HG03521 (cell line): ENCODE results near the gene GPANK1.

Experiments used
- ATAC-seq: cut with Tn5 transposase; IDR thresholded peaks from one replicate; pipeline ENCODE4 v1.9.1; 2021; ENCODE audit warnings: mild to moderate bottlenecking, moderate library complexity; ENCODE audit not compliant: unreplicated experiment

GPANK1 gene

GRCh38 chr6:31621991-31622390 is 42.8 kb downstream of the GPANK1 start:
- ATAC-seq = no peak

DNA sequence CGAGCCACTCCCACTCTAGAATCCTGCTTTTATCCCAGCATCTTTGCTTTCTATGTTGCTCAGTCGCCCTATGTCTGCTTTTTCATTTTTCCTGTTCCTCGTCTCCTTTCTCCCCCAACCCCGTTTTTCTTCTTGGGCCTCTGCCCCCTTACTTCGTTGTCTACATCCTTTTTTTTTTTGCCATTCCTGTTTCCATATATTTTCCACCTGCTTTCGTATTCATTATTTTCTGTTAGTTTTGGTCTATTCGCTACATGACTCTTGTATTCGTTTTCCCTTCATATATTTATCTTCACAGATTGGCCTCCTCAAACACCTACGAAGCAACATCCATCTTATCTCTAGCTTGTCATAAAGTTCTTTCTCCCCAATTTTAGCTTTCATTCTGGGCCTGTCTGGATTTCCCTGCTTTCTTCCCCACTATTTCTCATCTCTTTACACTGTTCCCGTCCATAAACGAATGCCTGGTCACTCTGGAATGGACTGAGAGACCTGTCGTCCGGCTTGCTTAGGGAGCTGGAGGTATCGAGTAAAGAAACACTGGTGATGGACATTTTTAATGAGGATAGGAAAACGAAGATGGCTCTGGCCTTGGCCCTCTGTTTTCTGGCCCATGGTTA is 43.4 kb downstream of the GPANK1 start:
- ATAC-seq = no peak

DNA sequence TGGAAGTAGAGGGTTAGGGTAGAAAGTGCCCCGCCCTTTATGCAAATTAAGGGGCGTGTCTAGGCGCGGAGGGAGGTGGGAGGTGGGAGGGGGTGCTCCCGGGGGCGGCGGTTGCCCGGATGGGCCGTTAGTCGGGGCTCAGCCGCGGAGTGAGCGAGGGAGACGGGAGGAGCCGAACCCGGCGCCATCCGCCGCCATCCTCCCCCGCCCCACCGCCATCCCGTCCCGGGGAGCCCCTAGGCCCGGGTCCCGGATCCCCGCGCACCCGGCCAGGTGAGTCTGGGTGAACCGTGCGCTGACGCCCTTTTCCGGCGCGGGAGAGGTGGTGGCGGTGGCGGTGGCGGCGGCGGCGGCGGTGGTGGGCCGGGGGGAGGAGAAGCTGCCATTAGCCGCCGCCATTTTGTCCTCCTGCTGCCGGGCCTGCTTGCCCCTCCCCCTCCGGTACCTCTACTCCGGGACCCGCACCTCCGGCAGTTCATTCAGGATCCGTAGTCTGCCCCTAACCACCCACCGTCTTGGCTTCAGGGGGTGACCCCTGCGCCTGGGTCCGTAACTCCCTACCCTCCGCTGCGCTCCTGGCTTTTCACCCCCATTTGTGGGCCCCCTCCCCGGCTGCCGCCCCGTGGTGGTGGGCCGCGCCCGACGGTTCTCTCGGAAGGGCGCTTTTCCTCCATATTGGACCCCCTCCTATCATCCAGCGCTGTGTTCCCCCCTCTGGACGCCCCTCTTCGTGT is 44.0 kb downstream of the GPANK1 start, which contains the start of gene PRRC2A:
PRRC2A (plus strand) TSS at position 130 of the 734 bp plus-strand sequence. CDS start 2,075 bp downstream, outside the sequence.
- ATAC-seq = peak; percentile 49

DNA sequence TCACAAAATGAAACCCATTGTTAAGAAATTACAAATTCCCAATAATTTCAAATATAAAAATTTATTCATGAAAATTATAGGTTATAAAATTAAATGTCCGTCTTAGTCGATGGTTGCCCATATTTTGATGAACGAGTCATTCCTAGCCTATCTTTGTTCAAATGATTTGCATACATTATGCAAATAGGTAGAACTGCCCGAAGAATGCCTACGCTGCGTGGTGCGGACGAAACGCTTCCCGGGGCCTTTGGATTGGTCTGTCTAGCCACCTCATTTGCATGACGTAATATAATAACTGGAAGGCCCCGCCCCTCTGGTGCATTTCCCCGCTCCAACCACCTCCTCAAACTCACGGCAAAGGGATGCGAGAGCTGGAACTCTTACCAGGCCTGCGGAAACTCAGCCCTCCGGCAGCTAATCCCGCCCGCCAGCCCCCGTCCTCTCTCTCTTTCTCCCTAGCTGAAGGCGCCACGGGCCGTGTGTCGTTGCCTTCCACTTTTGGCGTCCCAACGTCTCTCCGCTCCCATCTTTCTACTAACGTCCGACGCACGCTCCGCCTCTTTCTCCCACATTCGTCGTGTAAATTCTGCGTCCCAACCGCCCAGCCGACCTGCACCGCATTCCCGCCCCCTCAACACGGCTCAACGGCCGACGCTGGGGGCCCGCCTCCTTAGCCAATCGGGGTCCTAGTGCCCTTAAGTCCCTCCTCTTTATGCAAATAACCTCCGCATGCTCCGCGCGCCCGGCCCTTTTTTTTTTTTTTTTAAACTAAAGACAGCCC is 44.8 kb downstream of the GPANK1 start:
- peak; percentile 81 for ATAC-seq

GRCh38 chr6:31617010-31617409 is 47.8 kb downstream of the GPANK1 start:
- ATAC-seq = no peak

- ATAC-seq = no peak
Measured at GRCh38 chr6:31615748-31616147, 49.0 kb downstream of the GPANK1 start.

- no peak for ATAC-seq
Measured at GRCh38 chr6:31614684-31615578, 49.9 kb downstream of the GPANK1 start, which contains the start of gene AIF1. TSS of gene AIF1 (plus strand) at chr6:31615234. CDS start at chr6:31615330, 96 bp downstream.

DNA sequence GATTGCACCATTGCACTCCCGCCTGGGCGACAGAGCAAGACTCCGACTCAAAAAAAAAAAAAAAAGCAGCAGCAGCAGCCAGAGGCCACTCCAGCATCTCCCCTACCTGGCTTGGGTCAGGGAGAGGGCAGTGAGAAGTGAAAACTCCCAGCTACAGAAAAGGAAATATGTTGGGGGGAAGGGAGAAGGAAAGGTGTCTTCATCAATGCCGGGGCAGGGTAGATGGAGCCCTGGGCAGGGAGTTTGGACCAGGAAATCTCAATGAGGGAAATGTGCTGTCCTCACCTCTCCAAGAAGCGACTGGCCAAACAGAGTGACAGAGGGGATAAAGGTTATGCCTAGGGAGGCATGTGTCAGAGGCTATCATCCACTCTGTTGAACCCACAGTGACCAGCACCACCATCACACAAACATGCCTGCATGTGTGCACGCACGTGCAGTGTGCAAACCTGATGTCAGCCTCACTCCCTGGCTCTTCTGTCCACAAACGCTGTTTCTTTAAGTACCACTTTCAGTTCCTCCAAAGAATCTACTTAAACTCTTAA is 50.6 kb downstream of the GPANK1 start:
- no peak for ATAC-seq
